Peyer's patch (tissue), 4 donors: Measurements from ENCODE around the gene TYROBP.

Source experiments
- POLR2A ChIP-seq, 2 donors: fragments of 450-650 bp; IDR thresholded peaks; one replicate each; pipeline ENCODE4 v1.5.1; 2017; ENCODE audit warnings: antibody characterized with exemption in 2 of 2, mild to moderate bottlenecking in 2 of 2, moderate library complexity in 2 of 2
- TF ChIP-seq, protein P1 (sequence below), 6 experiments: fragments of 450-650 bp in 4 of 6; fragments of 200-600 bp in 2 of 6; sonication (generic) in 1 of 6; IDR thresholded peaks; one replicate each; pipeline ENCODE4 v1.5.1; 2017 to 2019; ENCODE audit warnings: antibody characterized with exemption in 6 of 6, mild to moderate bottlenecking in 3 of 6, moderate library complexity in 1 of 6

- peak in 1 of 2 donors; percentile 41 for TF ChIP-seq POLR2A (IDR thresholded peaks at IDR 0.05)
- TF ChIP-seq, protein P1, sequence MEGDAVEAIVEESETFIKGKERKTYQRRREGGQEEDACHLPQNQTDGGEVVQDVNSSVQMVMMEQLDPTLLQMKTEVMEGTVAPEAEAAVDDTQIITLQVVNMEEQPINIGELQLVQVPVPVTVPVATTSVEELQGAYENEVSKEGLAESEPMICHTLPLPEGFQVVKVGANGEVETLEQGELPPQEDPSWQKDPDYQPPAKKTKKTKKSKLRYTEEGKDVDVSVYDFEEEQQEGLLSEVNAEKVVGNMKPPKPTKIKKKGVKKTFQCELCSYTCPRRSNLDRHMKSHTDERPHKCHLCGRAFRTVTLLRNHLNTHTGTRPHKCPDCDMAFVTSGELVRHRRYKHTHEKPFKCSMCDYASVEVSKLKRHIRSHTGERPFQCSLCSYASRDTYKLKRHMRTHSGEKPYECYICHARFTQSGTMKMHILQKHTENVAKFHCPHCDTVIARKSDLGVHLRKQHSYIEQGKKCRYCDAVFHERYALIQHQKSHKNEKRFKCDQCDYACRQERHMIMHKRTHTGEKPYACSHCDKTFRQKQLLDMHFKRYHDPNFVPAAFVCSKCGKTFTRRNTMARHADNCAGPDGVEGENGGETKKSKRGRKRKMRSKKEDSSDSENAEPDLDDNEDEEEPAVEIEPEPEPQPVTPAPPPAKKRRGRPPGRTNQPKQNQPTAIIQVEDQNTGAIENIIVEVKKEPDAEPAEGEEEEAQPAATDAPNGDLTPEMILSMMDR (IDR thresholded peaks at IDR 0.05): no peak
Measured at GRCh38 chr19:35903550-35904179, 4.4 kb downstream of the TYROBP start.
